Measurements from ENCODE around the gene AK8.

The AK8 gene

GRCh38 chr9:132769906-132770769 lies 107.9 kb downstream of the AK8 start:
- peak; percentile 74 for DNase-seq

- DNase-seq, result peak; percentile 88
Measured at GRCh38 chr9:132768932-132769905, 108.9 kb downstream of the AK8 start.

GRCh38 chr9:132763574-132763973 lies 114.5 kb downstream of the AK8 start:
- DNase-seq, result no peak

GRCh38 chr9:132762896-132763295 lies 115.2 kb downstream of the AK8 start:
- DNase-seq, result no peak

- DNase-seq, result no peak
Measured at GRCh38 chr9:132761602-132762001, 116.5 kb downstream of the AK8 start.

- no peak for DNase-seq
Measured at GRCh38 chr9:132760057-132760456, 118.0 kb downstream of the AK8 start.

- no peak for DNase-seq
Measured at GRCh38 chr9:132757016-132757415, 121.1 kb downstream of the AK8 start.

- no peak for DNase-seq
Measured at GRCh38 chr9:132756214-132756845, 121.8 kb downstream of the AK8 start.

GRCh38 chr9:132755096-132755495 lies 123.0 kb downstream of the AK8 start:
- no peak for DNase-seq

GRCh38 chr9:132754236-132754635 lies 123.8 kb downstream of the AK8 start:
- no peak for DNase-seq

- no peak for DNase-seq
Measured at GRCh38 chr9:132753593-132753880, 124.5 kb downstream of the AK8 start.

- DNase-seq, result no peak
Measured at GRCh38 chr9:132752877-132753592, 125.0 kb downstream of the AK8 start.

GRCh38 chr9:132750668-132751067 lies 127.4 kb downstream of the AK8 start:
- DNase-seq, result no peak

GRCh38 chr9:132749306-132749705 lies 128.8 kb downstream of the AK8 start:
- DNase-seq, result no peak

GRCh38 chr9:132748450-132748849 lies 129.6 kb downstream of the AK8 start:
- no peak for DNase-seq

- DNase-seq, result no peak
Measured at GRCh38 chr9:132745756-132746709, 132.1 kb downstream of the AK8 start.

- peak; percentile 6 for DNase-seq
Measured at GRCh38 chr9:132744881-132745755, 133.0 kb downstream of the AK8 start.

- no peak for DNase-seq
Measured at GRCh38 chr9:132743931-132744479, 134.1 kb downstream of the AK8 start.

- no peak for DNase-seq
Measured at GRCh38 chr9:132742821-132743311, 135.2 kb downstream of the AK8 start.
